GM23248 (cell line): ENCODE measurements around the gene ZBED2.

Experiments used
- EZH2 ChIP-seq: fragments of 200-600 bp; sonication (generic); IDR thresholded peaks from 2 replicates; pipeline ENCODE4 v1.6.1; 2018; ENCODE audit warnings: antibody characterized with exemption, mild to moderate bottlenecking; ENCODE audit not compliant: insufficient read depth, poor library complexity, severe bottlenecking
- EZH2phosphoT487 ChIP-seq: fragments of 200-600 bp; sonication (generic); IDR thresholded peaks from 2 replicates; pipeline ENCODE4 v1.6.1; 2018; ENCODE audit warnings: antibody characterized with exemption, moderate library complexity, mild to moderate bottlenecking, low read depth; ENCODE audit not compliant: insufficient read depth

DNA sequence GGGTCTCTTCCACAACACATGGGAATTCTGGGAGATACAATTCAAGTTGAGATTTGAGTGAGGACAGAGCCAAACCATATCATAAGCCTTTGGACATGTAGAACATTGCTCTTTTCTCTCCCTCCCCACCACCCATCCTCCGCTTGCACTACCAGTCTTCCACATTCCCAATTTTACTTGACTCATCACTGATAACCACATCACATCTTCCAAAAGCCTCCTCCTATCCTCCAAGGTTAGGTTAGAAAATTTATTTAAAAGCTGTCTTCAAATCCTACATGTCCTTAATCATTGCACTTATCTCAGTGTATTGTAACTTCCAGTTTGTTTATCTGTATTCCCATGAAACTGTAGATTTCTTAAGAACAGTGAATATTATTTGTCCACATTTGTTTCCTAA, 10.4 kb downstream of the ZBED2 start:
- TF ChIP-seq EZH2 (no peak), EZH2phosphoT487 (no peak)
